Thoracic aorta (tissue), 2 donors: ENCODE measurements around the gene TXNIP. TPM values are rescaled to one million over a fixed set of nuclear protein-coding genes. Genes with fewer than 3 reads are reported as not detected.
A peak's percentile ranks its signal among the peaks of the same experiment; 100 is the strongest.

Experiments
- ATAC-seq: fragments of 150-250 bp; one replicate; pipeline ENCODE4 v1.8.0; 2017; ENCODE audit warnings: low read depth; ENCODE audit not compliant: insufficient number of reproducible peaks, low FRiP score
- DNase-seq: peaks from one replicate; pipeline ENCODE4 v3.0.0-alpha.2; 2020; ENCODE audit warnings: low spot score
- H3K27ac ChIP-seq, 2 donors: fragments of 200-600 bp; sonication (generic); 1 replicate in 1 of 2; 2 replicates in 1 of 2; pipeline ENCODE4 v1.5.1; 2016; ENCODE audit warnings: mild to moderate bottlenecking in 2 of 2, moderate library complexity in 2 of 2
- H3K27me3 ChIP-seq: fragments of 200-600 bp; sonication (generic); replicated peaks from 2 replicates; pipeline ENCODE4 v1.6.0; 2016; ENCODE audit warnings: mild to moderate bottlenecking; ENCODE audit not compliant: insufficient read depth
- H3K36me3 ChIP-seq: fragments of 200-600 bp; sonication (generic); one replicate; pipeline ENCODE4 v1.5.1; 2016
- H3K4me1 ChIP-seq, 2 donors: fragments of 200-600 bp; sonication (generic); 1 replicate in 1 of 2; 2 replicates in 1 of 2; pipeline versions ENCODE4 v1.5.1 to v1.6.0; 2016; ENCODE audit warnings: low read depth in 2 of 2, mild to moderate bottlenecking in 1 of 2; ENCODE audit not compliant: control insufficient read depth in 1 of 2
- H3K4me3 ChIP-seq: fragments of 200-600 bp; sonication (generic); 2 replicates; pipeline ENCODE4 v1.5.1; 2016; ENCODE audit warnings: mild to moderate bottlenecking
- H3K9me3 ChIP-seq: fragments of 200-600 bp; sonication (generic); 2 replicates; pipeline ENCODE4 v1.5.1; 2016
- CTCF ChIP-seq: fragments of 200-600 bp; sonication (generic); IDR thresholded peaks from one replicate; pipeline ENCODE4 v1.5.1; 2019; ENCODE audit warnings: antibody characterized with exemption
- total RNA-seq, 2 donors: library from RNA; depleted of rRNA; stranded (reverse); fragments of >200 nt; gene quantifications; one replicate each; pipeline versions ENCODE4 v1.1.0 to v1.2.3, GENCODE V29; 2016

Gene TXNIP
- total RNA-seq, 2 donors from 2014 or later, result 423 to 622 TPM

- Histone ChIP-seq H3K27ac (peak overlapping the region; percentile 95 to 98), H3K9me3 (no peaks in the 10 kb centered on the region), H3K36me3 (no peaks in the 10 kb centered on the region), H3K27me3 (no peaks in the 10 kb centered on the region), H3K4me1 (peaks cover 71 to 72% of the 10 kb centered on the region in 2 donors), H3K4me3 (no peak overlapping the region)
- TF ChIP-seq CTCF, result no peak
- ATAC-seq (no peak), DNase-seq (no peak)
These were observed 13.1 kb downstream of the TXNIP start for GRCh38 chr1:145983206-145983675.

GRCh38 chr1:145982010-145982723, 14.2 kb downstream of the TXNIP start:
- peak overlapping the region; percentile 95 to 98 for H3K27ac ChIP-seq
- no peaks in the 10 kb centered on the region for H3K36me3 ChIP-seq
- no peak for TF ChIP-seq CTCF
- no peak for ATAC-seq
- no peak for DNase-seq
- peaks cover 80 to 81% of the 10 kb centered on the region in 2 donors for H3K4me1 ChIP-seq
- no peaks in the 10 kb centered on the region for H3K9me3 ChIP-seq
- H3K27me3 ChIP-seq, result no peaks in the 10 kb centered on the region
- no peak overlapping the region for H3K4me3 ChIP-seq

GRCh38 chr1:145980457-145980994, 15.9 kb downstream of the TXNIP start:
- peak overlapping the region; percentile 95 to 98 for H3K27ac ChIP-seq
- no peaks in the 10 kb centered on the region for H3K36me3 ChIP-seq
- no peaks in the 10 kb centered on the region for H3K9me3 ChIP-seq
- ATAC-seq (no peak), DNase-seq (no peak)
- peak overlapping the region; percentile 68 for H3K4me3 ChIP-seq
- no peaks in the 10 kb centered on the region for H3K27me3 ChIP-seq
- peaks cover 72 to 75% of the 10 kb centered on the region in 2 donors for H3K4me1 ChIP-seq
- no peak for TF ChIP-seq CTCF

GRCh38 chr1:145979746-145980456, 16.5 kb downstream of the TXNIP start:
- TF ChIP-seq CTCF, result no peak
- Histone ChIP-seq H3K4me1 (peaks cover 67 to 69% of the 10 kb centered on the region in 2 donors), H3K27ac (peak overlapping the region; percentile 95 to 98), H3K4me3 (peak overlapping the region; percentile 68), H3K27me3 (no peaks in the 10 kb centered on the region), H3K36me3 (no peaks in the 10 kb centered on the region), H3K9me3 (no peaks in the 10 kb centered on the region)
- no peak for DNase-seq
- ATAC-seq, result peak; percentile 43
